ENCODE results near the gene SASH1.
"Not testable (repeated sequence)": the region's sequence is repeated elsewhere in the genome, so short reads cannot be mapped to it uniquely, and the experiment has no call there.

Gene SASH1

GRCh38 chr6:148351309-148351708 lies 8.7 kb downstream of the SASH1 start:
- H3K27me3 ChIP-seq (ENCODE audit: control insufficient read depth, low read length) = peaks cover 3% of the 10 kb centered on the region; the same call in 1 of the 2 replicates
- no peak overlapping the region for H3K4me2 ChIP-seq (ENCODE audit: low read length)
- H3K9me2 ChIP-seq (replicated peaks; ENCODE audit: control insufficient read depth, low read length) = no peaks in the 10 kb centered on the region
- TF ChIP-seq CTCF (IDR thresholded peaks at IDR 0.05; ENCODE audit: low read depth, low read length, poor library complexity, severe bottlenecking) = no peak
- TF ChIP-seq EZH2phosphoT487 (IDR thresholded peaks at IDR 0.05; ENCODE audit: borderline replicate concordance, low read length) = no peak
- no peaks in the 10 kb centered on the region for H3K4me1 ChIP-seq (ENCODE audit: control insufficient read depth, low read length)
- H3K4me3 ChIP-seq (ENCODE audit: low read length) = no peak overlapping the region
- H3F3A ChIP-seq (ENCODE audit: control insufficient read depth, insufficient read depth) = no peaks in the 10 kb centered on the region
- H3K79me2 ChIP-seq (ENCODE audit: control insufficient read depth, low read length) = no peaks in the 10 kb centered on the region
- no peaks in the 10 kb centered on the region for H3K36me3 ChIP-seq (ENCODE audit: control insufficient read depth, low read length)
- no peaks in the 10 kb centered on the region for H4K20me1 ChIP-seq (ENCODE audit: control insufficient read depth, insufficient read depth, low read depth, low read length)
- H3K27ac ChIP-seq (ENCODE audit: low read depth, low read length) = no peak overlapping the region
- H3K9me3 ChIP-seq (ENCODE audit: control insufficient read depth, insufficient read depth, low read length) = no peaks in the 10 kb centered on the region

GRCh38 chr6:148352421-148352820 lies 9.8 kb downstream of the SASH1 start:
- not testable (repeated sequence) for H3K9me3 ChIP-seq (ENCODE audit: control insufficient read depth, insufficient read depth, low read length); H3K27ac ChIP-seq (ENCODE audit: low read depth, low read length); H3K79me2 ChIP-seq (ENCODE audit: control insufficient read depth, low read length); H3K36me3 ChIP-seq (ENCODE audit: control insufficient read depth, low read length); H3K4me3 ChIP-seq (ENCODE audit: low read length); H3K4me2 ChIP-seq (ENCODE audit: low read length); H3K9me2 ChIP-seq (replicated peaks; ENCODE audit: control insufficient read depth, low read length); H4K20me1 ChIP-seq (ENCODE audit: control insufficient read depth, insufficient read depth, low read depth, low read length); H3K4me1 ChIP-seq (ENCODE audit: control insufficient read depth, low read length); H3F3A ChIP-seq (ENCODE audit: control insufficient read depth, insufficient read depth); H3K27me3 ChIP-seq (ENCODE audit: control insufficient read depth, low read length)

- Histone ChIP-seq H4K20me1 (ENCODE audit: control insufficient read depth, insufficient read depth, low read depth, low read length) (no peaks in the 10 kb centered on the region), H3K79me2 (ENCODE audit: control insufficient read depth, low read length) (no peaks in the 10 kb centered on the region), H3K9me3 (ENCODE audit: control insufficient read depth, insufficient read depth, low read length) (no peaks in the 10 kb centered on the region), H3K27me3 (ENCODE audit: control insufficient read depth, low read length) (no peaks in the 10 kb centered on the region), H3K27ac (ENCODE audit: low read depth, low read length) (no peak overlapping the region), H3K9me2 (replicated peaks; ENCODE audit: control insufficient read depth, low read length) (no peaks in the 10 kb centered on the region), H3K4me1 (ENCODE audit: control insufficient read depth, low read length) (no peaks in the 10 kb centered on the region), H3K4me3 (ENCODE audit: low read length) (no peak overlapping the region), H3K36me3 (ENCODE audit: control insufficient read depth, low read length) (no peaks in the 10 kb centered on the region), H3K4me2 (ENCODE audit: low read length) (no peak overlapping the region), H3F3A (ENCODE audit: control insufficient read depth, insufficient read depth) (no peaks in the 10 kb centered on the region)
- no peak for TF ChIP-seq EZH2phosphoT487 (IDR thresholded peaks at IDR 0.05; ENCODE audit: borderline replicate concordance, low read length)
Observed at GRCh38 chr6:148358196-148358785, 15.7 kb downstream of the SASH1 start.

GRCh38 chr6:148359228-148359627 lies 16.6 kb downstream of the SASH1 start:
- Histone ChIP-seq H3K4me1 (ENCODE audit: control insufficient read depth, low read length) (no peaks in the 10 kb centered on the region), H3K27ac (ENCODE audit: low read depth, low read length) (no peak overlapping the region), H3K4me3 (ENCODE audit: low read length) (no peak overlapping the region), H3K27me3 (ENCODE audit: control insufficient read depth, low read length) (no peaks in the 10 kb centered on the region), H4K20me1 (ENCODE audit: control insufficient read depth, insufficient read depth, low read depth, low read length) (no peaks in the 10 kb centered on the region; the same call in 1 of the 2 replicates), H3K9me3 (ENCODE audit: control insufficient read depth, insufficient read depth, low read length) (no peaks in the 10 kb centered on the region), H3K4me2 (ENCODE audit: low read length) (no peak overlapping the region), H3F3A (ENCODE audit: control insufficient read depth, insufficient read depth) (no peaks in the 10 kb centered on the region), H3K79me2 (ENCODE audit: control insufficient read depth, low read length) (no peaks in the 10 kb centered on the region), H3K9me2 (replicated peaks; ENCODE audit: control insufficient read depth, low read length) (no peaks in the 10 kb centered on the region), H3K36me3 (ENCODE audit: control insufficient read depth, low read length) (no peaks in the 10 kb centered on the region)
- TF ChIP-seq EZH2phosphoT487 (IDR thresholded peaks at IDR 0.05; ENCODE audit: borderline replicate concordance, low read length) (no peak), CTCF (IDR thresholded peaks at IDR 0.05; ENCODE audit: low read depth, low read length, poor library complexity, severe bottlenecking) (no peak)

All from DOHH2 (cell line).